ENCODE data around the gene HPSE2.

- TF ChIP-seq, protein P1, sequence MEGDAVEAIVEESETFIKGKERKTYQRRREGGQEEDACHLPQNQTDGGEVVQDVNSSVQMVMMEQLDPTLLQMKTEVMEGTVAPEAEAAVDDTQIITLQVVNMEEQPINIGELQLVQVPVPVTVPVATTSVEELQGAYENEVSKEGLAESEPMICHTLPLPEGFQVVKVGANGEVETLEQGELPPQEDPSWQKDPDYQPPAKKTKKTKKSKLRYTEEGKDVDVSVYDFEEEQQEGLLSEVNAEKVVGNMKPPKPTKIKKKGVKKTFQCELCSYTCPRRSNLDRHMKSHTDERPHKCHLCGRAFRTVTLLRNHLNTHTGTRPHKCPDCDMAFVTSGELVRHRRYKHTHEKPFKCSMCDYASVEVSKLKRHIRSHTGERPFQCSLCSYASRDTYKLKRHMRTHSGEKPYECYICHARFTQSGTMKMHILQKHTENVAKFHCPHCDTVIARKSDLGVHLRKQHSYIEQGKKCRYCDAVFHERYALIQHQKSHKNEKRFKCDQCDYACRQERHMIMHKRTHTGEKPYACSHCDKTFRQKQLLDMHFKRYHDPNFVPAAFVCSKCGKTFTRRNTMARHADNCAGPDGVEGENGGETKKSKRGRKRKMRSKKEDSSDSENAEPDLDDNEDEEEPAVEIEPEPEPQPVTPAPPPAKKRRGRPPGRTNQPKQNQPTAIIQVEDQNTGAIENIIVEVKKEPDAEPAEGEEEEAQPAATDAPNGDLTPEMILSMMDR (IDR thresholded peaks at IDR 0.05; ENCODE audit: low read depth, low read length): no peak
- TF ChIP-seq, protein P2, sequence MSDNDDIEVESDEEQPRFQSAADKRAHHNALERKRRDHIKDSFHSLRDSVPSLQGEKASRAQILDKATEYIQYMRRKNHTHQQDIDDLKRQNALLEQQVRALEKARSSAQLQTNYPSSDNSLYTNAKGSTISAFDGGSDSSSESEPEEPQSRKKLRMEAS (IDR thresholded peaks at IDR 0.05; ENCODE audit: low read depth, low read length): no peak
These were observed 284.2 kb downstream of the HPSE2 start for GRCh38 chr10:98951269-98952000.
